ENCODE results near the gene AFF2.
"Not testable (repeated sequence)": the region's sequence is repeated elsewhere in the genome, so short reads cannot be mapped to it uniquely, and the experiment has no call there.

The AFF2 gene

GRCh38 chrX:148647651-148648050 lies 147.2 kb downstream of the AFF2 start:
- no peaks in the 10 kb centered on the region for H3K27me3 ChIP-seq (ENCODE audit: insufficient read depth, low read length)
- no peak overlapping the region for H2AFZ ChIP-seq (ENCODE audit: low read depth, low read length)
- H3K4me3 ChIP-seq (ENCODE audit: low read length), result no peak overlapping the region
- no peaks in the 10 kb centered on the region for H3K36me3 ChIP-seq (ENCODE audit: insufficient read depth, low read length)
- H3K4me1 ChIP-seq (ENCODE audit: insufficient read depth, low read length), result no peaks in the 10 kb centered on the region
- H3K9me3 ChIP-seq (ENCODE audit: low read length), result no peaks in the 10 kb centered on the region

GRCh38 chrX:148649145-148649795 lies 148.9 kb downstream of the AFF2 start:
- Histone ChIP-seq H2AFZ (ENCODE audit: low read depth, low read length) (no peak overlapping the region), H3K27me3 (ENCODE audit: insufficient read depth, low read length) (no peaks in the 10 kb centered on the region), H3K9me3 (ENCODE audit: low read length) (no peaks in the 10 kb centered on the region), H3K4me3 (ENCODE audit: low read length) (no peak overlapping the region), H3K36me3 (ENCODE audit: insufficient read depth, low read length) (no peaks in the 10 kb centered on the region), H3K4me1 (ENCODE audit: insufficient read depth, low read length) (no peaks in the 10 kb centered on the region)

DNA sequence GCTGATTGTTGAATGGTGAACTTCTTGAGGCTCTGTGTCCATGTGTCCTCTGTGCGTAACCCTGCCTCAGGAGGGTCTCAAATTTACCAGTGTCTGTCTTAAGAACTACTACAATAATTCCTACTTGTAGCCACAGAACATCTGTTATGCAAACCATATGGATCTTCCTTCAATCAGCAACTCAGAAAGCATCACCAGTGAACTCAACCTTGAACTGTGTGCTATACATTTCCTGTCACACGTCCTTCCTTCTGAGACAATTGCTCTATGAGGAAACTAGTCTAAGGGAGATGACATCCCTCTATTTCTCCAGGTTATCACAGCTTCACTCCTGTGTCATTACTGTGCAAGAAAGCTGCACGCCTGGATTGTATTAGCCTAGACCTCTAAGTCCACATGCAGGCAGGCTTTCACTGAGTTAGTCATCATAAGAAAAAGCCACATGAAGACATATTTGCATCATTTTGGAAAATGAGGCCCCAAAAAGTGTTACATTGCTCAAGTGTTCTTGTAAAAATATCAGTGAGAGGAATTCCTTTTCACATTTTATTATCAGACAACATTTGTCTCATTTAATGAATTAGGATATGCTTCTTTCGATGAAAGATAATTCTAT lies 157.8 kb downstream of the AFF2 start:
- no peaks in the 10 kb centered on the region for H3K27me3 ChIP-seq (ENCODE audit: insufficient read depth, low read length)
- no peaks in the 10 kb centered on the region for H3K4me1 ChIP-seq (ENCODE audit: insufficient read depth, low read length)
- no peak overlapping the region for H3K4me3 ChIP-seq (ENCODE audit: low read length)
- no peaks in the 10 kb centered on the region for H3K36me3 ChIP-seq (ENCODE audit: insufficient read depth, low read length)
- H3K9me3 ChIP-seq (ENCODE audit: low read length), result no peaks in the 10 kb centered on the region
- no peak overlapping the region for H2AFZ ChIP-seq (ENCODE audit: low read depth, low read length)

DNA sequence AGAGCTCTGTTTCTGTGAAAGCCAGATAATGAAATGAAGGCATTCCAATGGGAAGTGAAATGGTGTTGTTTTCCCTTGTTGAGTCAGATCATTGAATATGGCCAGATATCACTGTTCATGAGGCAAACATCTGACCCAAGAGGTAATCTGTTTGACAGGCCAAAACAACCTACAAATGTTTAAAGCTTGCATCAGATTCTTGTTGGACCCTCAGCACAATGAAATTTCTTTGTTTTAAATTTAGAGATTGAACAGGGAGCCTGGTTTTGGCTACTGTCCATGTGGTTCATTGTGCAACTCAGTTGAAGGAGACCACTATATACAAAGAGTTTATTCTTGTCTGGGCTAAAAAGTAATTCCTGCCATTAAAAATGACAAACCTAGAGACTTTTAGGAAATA lies 159.1 kb downstream of the AFF2 start:
- Histone ChIP-seq H3K27me3 (ENCODE audit: insufficient read depth, low read length) (no peaks in the 10 kb centered on the region), H3K4me1 (ENCODE audit: insufficient read depth, low read length) (no peaks in the 10 kb centered on the region), H3K9me3 (ENCODE audit: low read length) (no peaks in the 10 kb centered on the region), H3K36me3 (ENCODE audit: insufficient read depth, low read length) (no peaks in the 10 kb centered on the region), H2AFZ (ENCODE audit: low read depth, low read length) (no peak overlapping the region), H3K4me3 (ENCODE audit: low read length) (no peak overlapping the region)

DNA sequence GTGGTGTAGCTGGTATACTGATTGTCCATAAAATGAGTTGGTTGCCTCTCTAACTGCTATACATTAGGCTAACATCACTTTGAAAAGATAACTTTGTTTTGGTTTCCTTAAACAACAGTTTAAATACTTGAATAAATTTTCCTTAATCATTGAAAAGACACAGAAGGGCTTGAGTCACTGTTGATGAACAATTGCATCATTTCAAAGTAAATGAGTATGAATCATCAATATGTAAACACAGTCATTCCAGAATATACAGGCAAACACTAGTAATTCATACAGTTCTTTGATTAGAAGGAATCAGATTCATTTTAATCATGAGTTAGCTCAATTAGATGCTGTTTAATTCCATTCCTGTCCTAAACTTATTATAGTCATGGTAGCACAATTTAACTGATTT lies 160.6 kb downstream of the AFF2 start:
- H3K27me3 ChIP-seq (ENCODE audit: insufficient read depth, low read length), result no peaks in the 10 kb centered on the region

DNA sequence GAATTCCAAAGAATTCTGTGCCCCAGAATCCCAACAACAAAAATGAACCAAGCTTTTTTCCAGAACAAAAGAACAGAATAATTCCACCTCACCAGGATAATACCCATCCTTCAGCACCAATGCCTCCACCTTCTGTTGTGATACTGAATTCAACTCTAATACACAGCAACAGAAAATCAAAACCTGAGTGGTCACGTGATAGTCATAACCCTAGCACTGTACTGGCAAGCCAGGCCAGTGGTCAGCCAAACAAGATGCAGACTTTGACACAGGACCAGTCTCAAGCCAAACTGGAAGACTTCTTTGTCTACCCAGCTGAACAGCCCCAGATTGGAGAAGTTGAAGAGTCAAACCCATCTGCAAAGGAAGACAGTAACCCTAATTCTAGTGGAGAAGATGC lies 161.6 kb downstream of the AFF2 start:
- Histone ChIP-seq H2AFZ (ENCODE audit: low read depth, low read length) (no peak overlapping the region), H3K9me3 (ENCODE audit: low read length) (no peaks in the 10 kb centered on the region), H3K36me3 (ENCODE audit: insufficient read depth, low read length) (no peaks in the 10 kb centered on the region), H3K4me1 (ENCODE audit: insufficient read depth, low read length) (no peaks in the 10 kb centered on the region), H3K27me3 (ENCODE audit: insufficient read depth, low read length) (no peaks in the 10 kb centered on the region), H3K4me3 (ENCODE audit: low read length) (no peak overlapping the region)

More for the DNA sequence above, 160.6 kb downstream of the AFF2 start:
- Histone ChIP-seq H3K4me3 (ENCODE audit: low read length) (no peak overlapping the region), H2AFZ (ENCODE audit: low read depth, low read length) (no peak overlapping the region), H3K4me1 (ENCODE audit: insufficient read depth, low read length) (no peaks in the 10 kb centered on the region), H3K9me3 (ENCODE audit: low read length) (no peaks in the 10 kb centered on the region), H3K36me3 (ENCODE audit: insufficient read depth, low read length) (no peaks in the 10 kb centered on the region)

DNA sequence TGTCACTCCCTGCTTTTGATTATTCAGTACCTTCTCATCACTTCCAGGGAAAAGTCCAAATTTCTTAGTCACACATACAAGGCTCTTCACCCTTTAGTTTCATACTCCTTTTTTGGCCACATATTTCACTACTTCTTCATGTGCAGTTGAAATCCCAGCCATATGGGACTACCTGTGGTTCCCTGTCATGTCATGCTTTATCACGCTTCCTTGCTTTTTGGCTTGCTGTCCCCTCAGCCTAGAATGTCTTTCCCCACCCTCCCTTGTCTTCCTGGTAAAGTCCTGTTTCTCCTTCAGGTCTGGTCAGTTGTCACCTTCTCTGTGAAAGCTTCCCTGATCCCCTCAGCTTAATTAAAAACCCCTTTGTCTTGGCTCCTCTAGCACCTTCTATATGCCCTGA lies 163.8 kb downstream of the AFF2 start:
- Histone ChIP-seq H3K36me3 (ENCODE audit: insufficient read depth, low read length) (no peaks in the 10 kb centered on the region), H3K9me3 (ENCODE audit: low read length) (no peaks in the 10 kb centered on the region), H3K4me3 (ENCODE audit: low read length) (no peak overlapping the region), H3K4me1 (ENCODE audit: insufficient read depth, low read length) (no peaks in the 10 kb centered on the region), H2AFZ (ENCODE audit: low read depth, low read length) (no peak overlapping the region), H3K27me3 (ENCODE audit: insufficient read depth, low read length) (no peaks in the 10 kb centered on the region)

GRCh38 chrX:148664995-148665394 lies 164.6 kb downstream of the AFF2 start:
- Histone ChIP-seq H3K4me1 (ENCODE audit: insufficient read depth, low read length) (no peaks in the 10 kb centered on the region), H2AFZ (ENCODE audit: low read depth, low read length) (no peak overlapping the region), H3K9me3 (ENCODE audit: low read length) (no peaks in the 10 kb centered on the region), H3K27me3 (ENCODE audit: insufficient read depth, low read length) (no peaks in the 10 kb centered on the region), H3K36me3 (ENCODE audit: insufficient read depth, low read length) (no peaks in the 10 kb centered on the region), H3K4me3 (ENCODE audit: low read length) (no peak overlapping the region)

GRCh38 chrX:148669175-148669574 lies 168.8 kb downstream of the AFF2 start:
- H3K27me3 ChIP-seq (ENCODE audit: insufficient read depth, low read length); H3K4me1 ChIP-seq (ENCODE audit: insufficient read depth, low read length): not testable (repeated sequence)

DNA sequence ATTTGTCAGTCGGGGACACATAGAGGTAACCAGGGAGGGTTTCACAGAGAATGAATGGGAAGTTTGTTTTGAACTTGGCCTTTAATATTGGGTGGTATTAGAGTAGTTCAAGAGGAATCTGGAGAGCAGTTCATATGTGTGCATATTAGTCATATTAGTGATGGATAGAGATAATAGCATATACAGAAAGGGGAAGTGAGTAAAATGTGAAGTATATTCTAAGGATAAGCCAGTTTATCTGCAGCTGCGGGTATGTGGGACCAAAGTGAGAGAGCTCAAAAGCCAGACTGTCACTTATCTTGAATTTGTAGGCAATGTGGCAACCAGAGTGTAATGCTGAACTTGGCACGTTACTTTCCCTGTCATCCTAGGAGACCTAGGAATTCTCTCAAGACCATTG lies 169.9 kb downstream of the AFF2 start:
- no peaks in the 10 kb centered on the region for H3K27me3 ChIP-seq (ENCODE audit: insufficient read depth, low read length)
- H3K4me1 ChIP-seq (ENCODE audit: insufficient read depth, low read length), result no peaks in the 10 kb centered on the region
- H2AFZ ChIP-seq (ENCODE audit: low read depth, low read length), result no peak overlapping the region
- H3K36me3 ChIP-seq (ENCODE audit: insufficient read depth, low read length), result no peaks in the 10 kb centered on the region
- no peak overlapping the region for H3K4me3 ChIP-seq (ENCODE audit: low read length)
- no peaks in the 10 kb centered on the region for H3K9me3 ChIP-seq (ENCODE audit: low read length)

More at GRCh38 chrX:148669175-148669574, 168.8 kb downstream of the AFF2 start:
- H3K36me3 ChIP-seq (ENCODE audit: insufficient read depth, low read length); H3K9me3 ChIP-seq (ENCODE audit: low read length); H2AFZ ChIP-seq (ENCODE audit: low read depth, low read length); H3K4me3 ChIP-seq (ENCODE audit: low read length): not testable (repeated sequence)

GRCh38 chrX:148672517-148672916 lies 172.1 kb downstream of the AFF2 start:
- Histone ChIP-seq H3K9me3 (ENCODE audit: low read length) (no peaks in the 10 kb centered on the region), H3K4me3 (ENCODE audit: low read length) (no peak overlapping the region), H3K4me1 (ENCODE audit: insufficient read depth, low read length) (no peaks in the 10 kb centered on the region), H3K36me3 (ENCODE audit: insufficient read depth, low read length) (no peaks in the 10 kb centered on the region), H2AFZ (ENCODE audit: low read depth, low read length) (no peak overlapping the region), H3K27me3 (ENCODE audit: insufficient read depth, low read length) (no peaks in the 10 kb centered on the region)

GRCh38 chrX:148681605-148682004 lies 181.2 kb downstream of the AFF2 start:
- Histone ChIP-seq H3K4me1 (ENCODE audit: insufficient read depth, low read length) (no peaks in the 10 kb centered on the region), H3K27me3 (ENCODE audit: insufficient read depth, low read length) (no peaks in the 10 kb centered on the region), H3K36me3 (ENCODE audit: insufficient read depth, low read length) (no peaks in the 10 kb centered on the region), H3K9me3 (ENCODE audit: low read length) (no peaks in the 10 kb centered on the region), H3K4me3 (ENCODE audit: low read length) (no peak overlapping the region), H2AFZ (ENCODE audit: low read depth, low read length) (no peak overlapping the region)

GRCh38 chrX:148682206-148682605 lies 181.8 kb downstream of the AFF2 start:
- H3K4me3 ChIP-seq (ENCODE audit: low read length), result no peak overlapping the region
- H2AFZ ChIP-seq (ENCODE audit: low read depth, low read length), result no peak overlapping the region
- no peaks in the 10 kb centered on the region for H3K9me3 ChIP-seq (ENCODE audit: low read length)
- H3K4me1 ChIP-seq (ENCODE audit: insufficient read depth, low read length), result no peaks in the 10 kb centered on the region
- no peaks in the 10 kb centered on the region for H3K36me3 ChIP-seq (ENCODE audit: insufficient read depth, low read length)
- no peaks in the 10 kb centered on the region for H3K27me3 ChIP-seq (ENCODE audit: insufficient read depth, low read length)

DNA sequence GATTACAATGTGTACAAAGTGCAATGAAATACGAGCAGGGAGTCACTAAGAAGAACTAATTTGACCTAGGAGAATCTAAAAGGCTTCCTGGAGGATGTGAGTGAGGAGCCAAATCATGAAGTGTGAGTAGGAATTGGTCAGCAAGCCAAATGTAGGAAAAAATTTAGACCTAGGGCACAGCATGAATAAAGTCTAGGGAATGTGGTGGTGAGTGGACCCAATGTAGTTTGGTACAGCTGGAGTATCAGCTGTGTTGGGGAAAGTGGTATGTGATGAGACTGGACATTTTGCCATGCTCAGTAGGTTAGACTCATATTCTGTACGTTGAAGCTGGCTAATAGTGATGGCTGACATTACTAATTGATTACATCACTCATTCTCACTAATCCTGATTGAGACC lies 191.0 kb downstream of the AFF2 start:
- Histone ChIP-seq H3K4me1 (ENCODE audit: insufficient read depth, low read length) (no peaks in the 10 kb centered on the region), H3K9me3 (ENCODE audit: low read length) (no peaks in the 10 kb centered on the region), H3K36me3 (ENCODE audit: insufficient read depth, low read length) (no peaks in the 10 kb centered on the region), H2AFZ (ENCODE audit: low read depth, low read length) (no peak overlapping the region), H3K27me3 (ENCODE audit: insufficient read depth, low read length) (no peaks in the 10 kb centered on the region), H3K4me3 (ENCODE audit: low read length) (no peak overlapping the region)
